Activated naive CD8-positive, alpha-beta T cell treated with anti-CD3 and anti-CD28 coated beads, Interleukin-2, amount 50 U/mL, for 16 hours (primary cell): ENCODE data around the gene BPIFB3.
"Not testable (repeated sequence)": the region's sequence is repeated elsewhere in the genome, so short reads cannot be mapped to it uniquely, and the experiment has no call there.

ENCODE experiments used
- DNase-seq: peaks from one replicate; pipeline ENCODE4 v3.0.0-alpha.2; 2020; ENCODE audit warnings: low read depth, low spot score

Gene BPIFB3

GRCh38 chr20:33083544-33084340, 30.0 kb downstream of the BPIFB3 start:
- no peak for DNase-seq

DNA sequence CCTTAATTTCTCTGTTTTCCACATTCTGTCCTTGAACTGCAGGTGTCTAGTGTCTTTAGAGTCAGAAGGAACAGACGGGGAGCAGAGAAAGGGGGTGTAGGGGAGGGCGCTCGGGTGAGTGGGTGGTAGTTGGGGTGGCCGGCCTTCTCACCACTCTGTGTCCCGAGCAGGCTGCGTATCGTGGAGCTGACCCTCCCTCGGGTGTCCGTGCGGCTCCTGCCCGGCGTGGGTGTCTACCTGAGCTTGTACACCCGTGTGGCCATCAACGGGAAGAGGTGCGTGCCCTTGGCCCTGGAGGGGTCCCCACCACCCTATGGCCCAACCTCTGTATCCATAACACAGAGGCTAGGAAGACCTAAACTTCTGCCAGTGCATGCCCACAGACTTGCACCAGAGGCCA, 31.0 kb downstream of the BPIFB3 start:
- no peak for DNase-seq

DNA sequence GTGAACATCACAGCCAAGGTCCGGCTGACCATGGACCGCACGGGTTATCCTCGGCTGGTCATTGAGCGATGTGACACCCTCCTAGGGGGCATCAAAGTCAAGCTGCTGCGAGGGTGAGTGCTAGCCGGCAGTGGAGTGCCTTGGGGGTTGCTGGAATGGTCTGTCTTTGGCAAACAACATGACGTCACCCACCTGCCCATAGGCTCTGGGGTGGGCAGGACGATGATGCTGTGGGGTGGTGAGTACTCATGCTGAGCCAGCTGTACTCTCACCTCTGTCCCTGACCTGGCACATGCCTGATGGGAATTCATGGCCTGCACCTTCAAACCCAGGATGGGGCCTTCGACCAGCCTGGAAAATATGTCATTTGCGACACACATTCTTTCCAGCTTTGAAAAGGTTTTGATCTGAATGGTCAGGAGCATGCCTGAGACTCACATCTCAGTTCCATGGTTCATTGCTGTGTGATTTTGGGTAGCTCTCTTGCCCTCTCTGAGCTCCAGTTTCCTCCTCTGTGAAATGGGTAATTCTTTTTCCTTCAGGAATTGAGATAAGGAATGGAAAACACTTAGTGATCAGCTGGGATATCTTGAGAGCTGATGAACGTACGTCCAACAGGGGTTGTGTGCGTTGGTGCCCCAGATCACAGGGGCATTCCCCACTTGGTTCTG, 32.5 kb downstream of the BPIFB3 start:
- DNase-seq, result no peak

DNA sequence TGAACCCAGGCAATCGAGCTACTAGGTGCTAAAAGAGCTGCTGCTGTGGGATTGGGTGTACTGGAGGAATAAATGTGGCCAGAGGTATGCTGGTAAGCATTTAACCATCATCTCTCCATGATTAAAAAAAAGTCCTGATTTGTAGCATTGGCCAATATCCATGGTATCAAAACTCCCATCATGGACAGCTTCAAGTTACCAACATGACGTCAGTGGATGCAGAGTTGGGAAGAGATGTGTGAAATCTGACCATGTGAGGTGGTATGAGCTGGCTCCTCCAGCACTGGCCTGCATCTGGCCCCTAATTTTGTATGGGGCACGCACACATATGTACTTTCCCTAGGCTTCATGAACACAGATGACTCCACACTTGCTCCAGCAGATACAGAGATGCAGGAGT, 37.4 kb downstream of the BPIFB3 start:
- DNase-seq, result no peak

- no peak for DNase-seq
These were observed 38.0 kb downstream of the BPIFB3 start for GRCh38 chr20:33091693-33092092.

GRCh38 chr20:33092361-33092760, 38.7 kb downstream of the BPIFB3 start:
- DNase-seq, result no peak

DNA sequence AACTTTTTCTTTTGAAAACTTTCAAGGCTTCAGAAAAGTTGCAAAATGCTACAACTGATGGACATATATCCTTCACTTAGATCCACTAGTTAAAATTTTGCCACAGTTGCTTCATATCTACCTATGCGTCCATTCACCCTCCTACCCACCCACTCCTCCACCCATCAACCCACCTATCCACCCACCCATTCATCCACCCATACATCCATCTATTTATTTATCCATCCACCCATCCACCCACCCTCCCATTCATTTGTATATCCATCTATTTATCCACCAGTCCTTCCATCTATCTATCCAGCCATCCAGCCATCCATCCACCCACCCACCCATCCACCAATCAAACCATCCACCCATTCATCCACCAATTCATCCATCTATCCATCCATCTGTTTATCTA, 39.4 kb downstream of the BPIFB3 start:
- no peak for DNase-seq

DNA sequence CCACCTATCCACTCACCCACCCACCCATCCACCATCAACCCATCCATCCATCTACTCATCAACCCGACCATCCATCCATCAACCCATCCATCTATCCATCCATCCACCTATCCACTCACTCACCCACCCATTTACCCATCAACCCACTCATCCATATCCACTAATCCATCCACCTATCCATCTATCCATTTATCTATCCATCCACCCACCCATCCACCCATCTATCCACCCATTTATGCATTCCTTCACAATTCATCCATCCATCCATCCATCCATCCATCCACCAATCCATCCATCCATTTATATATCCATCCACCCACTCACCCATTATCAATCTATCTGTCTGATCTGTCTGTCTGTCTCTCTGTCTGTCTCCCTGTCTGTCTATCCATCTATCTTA, 39.9 kb downstream of the BPIFB3 start:
- no peak for DNase-seq

- no peak for DNase-seq
These were observed 41.5 kb downstream of the BPIFB3 start for GRCh38 chr20:33095249-33095648.

- DNase-seq, result not testable (repeated sequence)
These were observed 42.3 kb downstream of the BPIFB3 start for GRCh38 chr20:33095902-33096584.

GRCh38 chr20:33097001-33097400, 43.3 kb downstream of the BPIFB3 start:
- no peak for DNase-seq

- no peak for DNase-seq
These were observed 46.3 kb downstream of the BPIFB3 start for GRCh38 chr20:33099843-33100538.

GRCh38 chr20:33103556-33103955, 49.9 kb downstream of the BPIFB3 start:
- no peak for DNase-seq

- no peak for DNase-seq
These were observed 50.6 kb downstream of the BPIFB3 start for GRCh38 chr20:33104336-33104735.

DNA sequence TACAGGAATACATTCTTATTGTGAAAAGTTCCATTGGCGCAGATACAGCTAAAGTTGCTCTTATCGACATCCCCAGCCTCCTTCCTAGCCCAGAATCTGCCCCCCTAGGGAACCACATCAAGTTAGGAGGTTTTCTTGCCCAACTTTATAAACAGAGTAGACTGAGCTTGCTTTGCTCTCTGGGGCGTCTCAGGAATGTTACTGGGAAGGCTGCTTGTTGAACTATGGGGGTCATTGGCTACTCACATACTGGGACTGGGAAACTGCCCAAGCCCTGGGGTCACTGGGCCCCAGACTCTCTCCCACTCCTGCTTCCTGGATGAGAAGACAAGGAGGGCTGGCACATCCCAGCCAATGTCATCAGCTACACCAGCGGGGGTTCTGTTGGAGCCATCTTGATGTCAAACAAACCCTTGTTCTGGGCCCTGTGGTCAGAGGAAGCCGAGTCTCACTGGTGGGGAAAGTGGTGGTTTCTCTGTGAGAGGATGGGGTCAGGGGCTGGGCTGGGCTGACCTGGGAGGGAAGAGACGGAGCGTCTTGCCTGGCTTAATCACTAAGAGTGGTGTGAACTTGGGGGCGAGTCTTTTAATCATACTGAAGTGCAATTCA, 51.7 kb downstream of the BPIFB3 start:
- no peak for DNase-seq

DNA sequence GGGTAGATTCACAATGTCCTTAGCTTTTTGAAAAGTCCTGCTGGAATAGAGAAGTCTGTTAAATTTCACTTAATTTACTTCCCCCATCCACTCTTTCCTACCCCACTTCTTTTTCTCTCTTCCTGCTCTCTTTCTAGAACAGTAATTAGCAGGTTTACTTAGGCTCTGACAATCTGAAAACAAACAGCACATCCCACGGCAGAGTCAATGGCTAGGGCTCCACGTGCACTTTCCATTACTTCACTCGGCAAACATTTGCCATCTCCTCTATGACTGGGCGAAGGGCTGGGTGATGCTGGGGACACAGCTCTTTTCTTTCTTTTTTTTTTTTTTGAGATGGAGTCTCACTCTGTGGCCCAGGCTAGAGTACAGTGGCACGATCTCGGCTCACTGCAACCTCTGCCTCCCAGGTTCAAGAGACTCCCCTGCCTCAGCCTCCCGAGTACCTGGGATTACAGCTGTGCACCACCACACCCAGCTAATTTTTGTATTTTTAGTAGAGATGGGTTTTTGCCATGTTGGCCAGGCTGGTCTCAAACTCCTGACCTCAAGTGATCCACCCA, 52.4 kb downstream of the BPIFB3 start:
- DNase-seq, result not testable (repeated sequence)

DNA sequence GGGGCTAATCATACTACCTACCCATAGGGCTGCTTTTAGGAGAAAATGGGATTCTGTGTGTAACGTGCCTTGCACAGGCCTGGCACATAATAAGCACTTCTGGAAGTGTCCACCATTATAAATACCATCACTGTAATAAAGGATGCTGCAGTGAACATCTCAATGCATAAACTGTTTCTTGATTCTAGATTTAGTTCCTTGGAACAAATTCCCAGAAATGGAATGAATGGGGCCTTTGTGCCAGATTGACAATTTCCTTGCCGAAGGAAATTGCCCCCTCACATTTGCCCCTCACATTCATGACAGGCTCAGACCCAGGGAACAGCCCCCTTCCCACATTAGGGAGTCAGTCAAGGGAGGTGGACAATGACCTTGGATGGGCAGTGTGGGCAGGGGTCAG, 55.0 kb downstream of the BPIFB3 start:
- DNase-seq, result no peak

GRCh38 chr20:33110147-33110825, 56.6 kb downstream of the BPIFB3 start:
- no peak for DNase-seq

DNA sequence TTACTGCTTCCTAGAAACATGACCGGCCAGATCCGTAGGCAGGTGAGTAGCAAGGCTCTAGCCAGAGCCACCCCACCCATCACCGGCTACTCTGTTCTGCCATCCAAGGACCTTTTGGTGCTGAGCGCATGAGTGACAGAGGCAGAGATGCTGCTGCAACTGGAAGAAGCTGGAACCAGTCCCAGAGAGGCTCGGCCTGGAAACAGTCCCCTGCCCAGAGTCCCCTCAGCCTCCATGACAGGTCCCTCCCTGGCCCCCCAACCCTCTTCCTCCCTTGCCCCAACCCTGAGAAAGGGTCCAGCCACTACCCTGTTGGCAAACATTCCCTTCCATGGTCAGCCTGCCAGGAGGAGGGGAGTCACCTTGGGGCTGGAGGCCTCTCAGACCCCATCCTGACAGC, 57.6 kb downstream of the BPIFB3 start:
- DNase-seq, result no peak

DNA sequence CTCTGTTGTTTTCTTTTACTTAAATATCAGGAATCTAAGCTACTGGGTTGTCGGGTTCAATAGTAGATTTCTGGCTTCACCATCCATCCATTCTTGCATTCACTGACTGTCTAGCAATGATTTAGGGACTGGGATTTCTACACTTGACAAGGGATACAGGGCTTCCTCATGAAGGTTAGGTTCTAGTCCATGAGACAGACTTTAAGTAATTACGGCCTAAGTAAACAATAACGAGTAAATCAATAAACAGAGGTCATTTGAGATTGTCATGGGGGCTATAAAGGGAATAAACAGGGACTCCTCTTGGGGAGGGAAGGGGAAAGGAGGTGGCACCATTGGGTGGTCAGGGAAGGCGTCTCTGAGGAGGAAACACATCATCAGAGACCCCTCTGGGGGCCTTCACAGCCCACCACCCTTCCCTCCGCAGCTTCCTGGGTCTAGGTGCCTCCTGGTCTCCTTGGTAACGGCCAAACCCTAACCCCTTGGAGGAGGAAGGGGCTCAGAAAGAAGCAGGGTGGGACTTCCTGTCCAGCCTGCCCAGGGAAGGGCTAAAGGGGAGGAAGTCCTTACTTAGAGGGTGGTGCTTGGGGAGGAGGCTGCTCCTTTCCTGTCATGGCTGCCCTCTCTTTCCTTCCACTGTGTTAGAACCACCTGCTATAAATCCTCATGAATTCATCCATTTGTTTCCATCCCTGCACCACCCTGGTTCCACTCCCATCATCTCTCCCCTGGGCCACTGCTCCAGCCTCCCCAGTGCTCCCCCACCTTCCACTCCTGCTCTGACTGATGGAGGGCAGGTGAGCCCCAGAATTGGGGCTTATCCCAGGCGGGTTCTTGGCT, 59.1 kb downstream of the BPIFB3 start:
- DNase-seq, result no peak
